GM19324 (cell line): ENCODE results near the gene MEIOB.
"Not testable (repeated sequence)": the region's sequence is repeated elsewhere in the genome, so short reads cannot be mapped to it uniquely, and the experiment has no call there.

Experiments used
- ATAC-seq: cut with Tn5 transposase; IDR thresholded peaks from one replicate; pipeline ENCODE4 v1.9.1; 2021; ENCODE audit warnings: mild to moderate bottlenecking, moderate library complexity; ENCODE audit not compliant: unreplicated experiment, low FRiP score

Gene MEIOB

GRCh38 chr16:1871974-1872635 lies at the start of gene MEIOB:
TSS of gene MEIOB (minus strand) at chr16:1872164. CDS start at chr16:1868175, 3,989 bp downstream.
- ATAC-seq, result no peak

GRCh38 chr16:1920727-1921171 lies 48.8 kb upstream of the MEIOB start:
- ATAC-seq, result no peak

- ATAC-seq, result not testable (repeated sequence)
Measured at GRCh38 chr16:1920122-1920521, 48.2 kb upstream of the MEIOB start.

GRCh38 chr16:1919327-1919998 lies 47.5 kb upstream of the MEIOB start:
- ATAC-seq, result no peak

GRCh38 chr16:1918351-1919326 lies 46.7 kb upstream of the MEIOB start, which contains the start of gene HS3ST6:
TSS of gene HS3ST6 (minus strand) at chr16:1918415. CDS start at chr16:1918323, 92 bp downstream.
- no peak for ATAC-seq

- ATAC-seq, result no peak
Measured at GRCh38 chr16:1917665-1918350, 45.8 kb upstream of the MEIOB start.

- no peak for ATAC-seq
Measured at GRCh38 chr16:1917056-1917664, 45.2 kb upstream of the MEIOB start.

GRCh38 chr16:1916640-1916990 lies 44.7 kb upstream of the MEIOB start:
- no peak for ATAC-seq

GRCh38 chr16:1915732-1916639 lies 44.0 kb upstream of the MEIOB start:
- no peak for ATAC-seq

- ATAC-seq, result no peak
Measured at GRCh38 chr16:1914988-1915387, 43.0 kb upstream of the MEIOB start.

- ATAC-seq, result no peak
Measured at GRCh38 chr16:1914084-1914608, 42.2 kb upstream of the MEIOB start.

GRCh38 chr16:1913327-1914083 lies 41.5 kb upstream of the MEIOB start:
- no peak for ATAC-seq

- no peak for ATAC-seq
Measured at GRCh38 chr16:1912215-1912543, 40.2 kb upstream of the MEIOB start.

- ATAC-seq, result no peak
Measured at GRCh38 chr16:1911467-1912214, 39.7 kb upstream of the MEIOB start.

- no peak for ATAC-seq
Measured at GRCh38 chr16:1909561-1910231, 37.7 kb upstream of the MEIOB start.

GRCh38 chr16:1908983-1909382 lies 37.0 kb upstream of the MEIOB start:
- ATAC-seq, result no peak

GRCh38 chr16:1908184-1908583 lies 36.2 kb upstream of the MEIOB start:
- no peak for ATAC-seq
